ENCODE results near the gene CUL2.
"Not testable (repeated sequence)": the region's sequence is repeated elsewhere in the genome, so short reads cannot be mapped to it uniquely, and the experiment has no call there.

Gene CUL2

DNA sequence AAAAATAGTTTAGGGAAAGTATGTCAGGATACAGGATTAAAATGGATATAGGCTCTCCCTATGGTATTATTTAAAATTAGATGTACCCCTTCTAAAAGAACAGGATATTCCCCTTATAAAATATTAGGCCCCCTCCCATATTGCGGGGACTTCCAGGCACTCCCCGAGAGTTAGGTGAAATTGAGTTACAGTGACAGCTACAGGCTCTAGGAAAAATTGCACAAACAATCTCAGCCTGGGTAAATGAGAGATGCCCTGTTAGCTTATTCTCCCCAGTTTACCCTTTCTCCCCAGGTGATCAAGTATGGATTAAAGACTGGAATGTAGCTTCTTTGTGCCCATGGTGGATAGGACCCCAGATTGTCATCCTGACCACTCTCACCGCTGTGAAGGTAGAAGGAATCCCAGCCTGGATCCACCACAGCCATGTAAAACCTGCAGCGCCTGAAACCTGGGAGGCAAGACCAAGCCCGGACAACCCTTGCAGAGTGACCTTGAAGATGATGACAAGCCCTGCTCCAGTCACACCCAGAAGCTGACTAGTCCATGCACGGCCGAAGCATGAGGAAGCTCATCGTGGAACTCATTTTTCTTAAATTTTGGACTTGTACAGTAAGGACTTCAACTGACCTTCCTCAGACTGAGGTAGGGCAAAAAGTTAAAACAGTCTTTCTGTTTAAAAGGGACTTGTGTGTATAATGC is 115.6 kb downstream of the CUL2 start:
- DNase-seq: not testable (repeated sequence)

DNA sequence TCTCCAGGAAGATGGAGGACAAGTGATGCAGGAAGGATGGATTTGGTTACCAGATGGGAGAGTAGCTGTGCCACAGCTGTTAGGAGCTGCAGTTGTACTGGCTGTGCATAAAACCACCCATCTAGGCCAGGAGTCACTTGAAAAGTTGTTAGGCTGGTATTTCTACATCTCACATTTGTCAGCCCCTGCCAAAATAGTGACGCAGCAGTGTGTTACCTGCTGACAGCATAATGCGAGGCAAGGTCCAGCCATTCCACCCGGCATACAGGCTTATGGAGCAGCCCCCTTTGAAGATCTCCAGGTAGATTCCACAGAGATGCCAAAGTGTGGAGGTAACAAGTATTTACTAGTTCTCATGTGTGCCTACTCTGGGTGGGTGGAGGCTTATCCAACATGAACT is 116.4 kb downstream of the CUL2 start:
- DNase-seq: not testable (repeated sequence)

DNA sequence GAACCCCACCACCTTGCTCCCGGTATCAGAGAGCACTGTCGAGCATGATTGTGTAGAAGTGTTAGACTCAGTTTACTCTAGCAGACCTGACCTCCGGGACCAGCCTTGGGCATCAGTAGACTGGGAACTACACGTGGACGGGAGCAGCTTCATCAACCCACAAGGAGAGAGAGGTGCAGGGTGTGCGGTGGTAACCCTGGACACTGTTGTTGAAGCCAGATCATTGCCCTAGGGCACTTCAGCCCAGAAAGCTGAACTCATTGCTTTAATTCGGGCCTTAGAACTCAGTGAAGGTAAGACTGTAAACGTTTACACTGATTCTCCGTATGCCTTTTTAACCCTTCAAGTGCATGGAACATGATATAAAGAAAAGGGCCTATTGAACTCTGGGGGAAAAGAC is 117.0 kb downstream of the CUL2 start:
- DNase-seq: not testable (repeated sequence)

DNA sequence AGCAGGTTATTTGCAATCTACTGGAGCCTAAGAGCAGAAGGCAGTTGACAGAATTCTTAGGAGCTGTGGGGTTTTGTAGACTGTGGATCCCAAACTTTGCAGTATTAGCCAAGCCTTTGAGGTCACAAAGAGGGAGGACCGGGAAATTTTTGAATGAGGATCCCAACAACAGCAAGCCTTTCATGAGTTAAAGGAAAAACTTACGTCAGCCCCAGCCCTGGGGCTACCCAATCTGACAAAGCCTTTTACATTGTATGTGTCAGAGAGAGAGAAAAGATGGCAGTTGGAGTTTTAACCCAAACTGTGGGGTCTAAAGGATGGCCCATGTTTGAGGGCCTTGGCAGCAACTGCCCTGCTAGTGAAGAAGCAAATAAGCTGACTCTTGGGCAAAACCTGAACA is 117.5 kb downstream of the CUL2 start:
- DNase-seq: not testable (repeated sequence)

DNA sequence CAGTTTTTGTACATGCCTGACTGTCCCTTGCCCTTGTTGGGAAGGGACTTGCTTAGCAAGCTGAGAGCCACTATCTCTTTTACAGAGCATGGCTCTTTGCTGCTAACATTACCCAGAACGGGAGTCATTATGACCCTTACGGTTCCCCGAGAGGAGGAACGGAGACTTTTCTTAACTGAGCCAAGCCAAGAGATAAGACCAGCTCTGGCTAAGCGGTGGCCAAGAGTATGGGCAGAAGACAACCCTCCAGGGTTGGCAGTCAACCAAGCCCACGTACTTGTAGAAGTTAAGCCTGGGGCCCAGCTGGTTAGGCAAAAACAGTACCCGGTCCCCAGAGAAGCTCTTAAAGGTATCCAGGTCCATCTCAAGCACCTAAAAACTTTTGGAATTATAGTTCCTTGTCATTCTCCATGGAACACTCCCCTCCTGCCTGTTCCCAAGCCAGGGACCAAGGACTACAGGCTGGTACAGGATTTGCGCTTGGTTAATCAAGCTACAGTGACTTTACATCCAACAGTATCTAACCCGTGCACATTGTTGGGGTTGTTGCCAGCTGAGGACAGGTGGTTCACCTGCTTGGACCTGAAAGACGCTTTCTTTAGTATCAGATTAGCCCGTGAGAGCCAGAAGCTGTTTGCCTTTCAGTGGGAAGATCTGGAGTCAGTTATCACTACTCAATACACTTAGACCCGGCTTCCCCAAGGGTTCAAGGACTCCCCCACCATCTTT is 118.4 kb downstream of the CUL2 start:
- DNase-seq: not testable (repeated sequence)

DNA sequence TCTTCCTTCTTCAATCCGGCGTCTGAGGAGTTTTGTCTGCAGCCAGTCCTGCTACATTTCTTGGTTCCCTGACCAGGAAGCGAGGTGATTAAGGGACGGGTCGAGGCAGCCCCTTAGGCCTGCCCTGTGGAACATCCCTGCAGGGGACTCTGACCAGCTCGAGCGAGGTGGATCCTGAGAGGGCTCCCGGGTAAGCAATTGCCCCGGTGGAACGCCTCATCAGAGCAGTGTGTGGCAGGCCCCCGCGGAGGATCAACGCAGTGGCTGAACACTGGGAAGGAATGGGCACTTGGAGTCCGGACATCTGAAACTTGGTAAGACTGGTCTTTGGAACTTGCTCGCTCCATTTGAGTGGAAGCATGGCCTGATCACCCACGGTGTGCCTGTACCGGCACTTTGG is 121.0 kb downstream of the CUL2 start:
- no peak for DNase-seq

DNA sequence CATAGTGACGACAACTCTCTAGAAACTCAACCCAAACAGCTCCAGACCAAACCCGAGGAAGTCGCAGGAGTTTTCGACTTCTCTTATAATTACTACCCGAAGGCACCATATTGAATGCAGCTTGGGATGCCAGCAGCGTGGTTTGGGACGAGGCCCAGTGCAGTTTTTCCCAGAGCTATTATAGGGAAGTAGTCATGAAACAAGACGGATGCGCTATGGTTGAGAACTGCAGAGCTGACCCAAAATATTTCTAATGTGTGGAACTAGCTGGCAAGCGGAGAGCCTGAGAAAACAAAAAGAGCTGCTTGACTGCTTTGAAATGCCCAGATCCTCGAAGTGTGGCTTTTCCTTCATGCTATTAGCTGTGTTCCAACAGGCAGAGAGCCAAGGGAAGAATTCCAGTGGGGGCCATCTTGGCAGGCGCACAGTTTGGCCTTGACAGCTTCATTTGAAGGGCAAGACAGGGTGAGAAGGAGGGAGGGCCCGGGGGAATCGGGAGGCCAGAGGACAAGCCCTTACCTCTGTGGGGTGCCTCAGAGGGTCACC is 122.7 kb downstream of the CUL2 start:
- no peak for DNase-seq

DNA sequence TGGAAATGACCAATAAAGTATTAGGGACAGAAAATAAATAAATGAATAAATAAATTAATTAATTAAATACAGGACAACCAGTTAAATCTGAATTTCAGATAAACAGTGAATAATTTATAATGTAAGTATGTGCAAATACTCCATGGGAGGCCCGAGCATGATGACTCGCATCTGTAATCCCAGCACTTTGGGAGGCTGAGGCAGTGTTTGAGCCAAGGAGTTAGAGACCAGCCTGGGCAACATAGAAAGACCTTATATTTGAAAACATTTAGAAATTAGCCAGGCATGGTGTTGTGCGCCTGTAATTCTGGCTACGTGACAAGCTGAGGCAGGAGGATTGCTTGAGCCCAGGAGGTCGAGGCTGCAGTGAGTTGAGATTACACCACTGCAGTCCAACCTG is 123.7 kb downstream of the CUL2 start:
- DNase-seq: no peak

DNA sequence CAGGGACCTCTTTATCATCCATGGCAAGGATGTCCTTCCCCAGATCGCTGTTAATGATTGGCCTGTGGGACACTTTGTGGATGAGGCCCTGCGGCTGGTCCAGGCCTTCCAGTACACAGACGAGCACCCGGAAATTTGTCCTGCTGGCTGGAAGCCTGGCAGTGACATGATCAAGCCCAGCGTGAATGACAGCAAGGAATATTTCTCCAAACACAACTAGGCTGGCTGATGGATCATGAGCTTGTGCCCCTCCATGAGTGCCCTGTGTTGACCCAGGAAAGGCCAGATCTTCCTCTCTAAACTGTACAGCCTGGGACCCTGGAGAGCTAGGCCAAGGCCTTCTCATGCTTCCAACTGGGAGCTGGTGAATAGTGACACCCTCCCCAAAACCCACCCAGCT is 124.1 kb downstream of the CUL2 start:
- no peak for DNase-seq

DNA sequence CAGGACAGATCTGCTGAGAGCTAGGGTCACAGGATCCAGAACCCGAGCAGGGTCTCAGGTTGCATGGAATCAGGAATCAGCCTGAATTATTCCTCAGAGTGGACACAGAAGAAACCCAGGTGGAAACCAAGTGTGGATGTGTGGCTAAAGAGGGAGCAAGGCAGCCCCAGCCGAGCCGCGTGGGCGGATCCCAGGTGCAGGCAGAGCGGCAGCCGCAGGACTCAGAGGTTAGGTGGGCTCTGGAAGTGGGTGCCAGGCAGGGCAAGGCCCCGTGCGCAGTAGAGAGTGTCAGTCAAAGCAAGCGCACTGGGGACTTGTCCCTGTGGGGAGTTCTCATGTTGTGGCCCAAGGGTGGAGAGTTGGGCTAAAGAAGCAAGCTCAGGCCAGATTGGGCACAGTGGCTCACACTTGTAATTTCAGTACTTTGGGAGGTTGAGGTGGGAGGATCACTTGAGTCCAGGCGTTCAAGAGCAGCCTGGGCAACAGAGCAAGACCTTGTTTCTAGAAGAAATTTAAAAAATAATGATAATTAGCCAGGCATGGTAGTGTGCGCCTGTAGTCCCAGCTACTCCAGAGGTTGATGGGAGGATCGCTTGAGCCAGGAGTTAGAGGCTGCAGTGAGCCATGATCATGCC is 125.9 kb downstream of the CUL2 start:
- DNase-seq: no peak

DNA sequence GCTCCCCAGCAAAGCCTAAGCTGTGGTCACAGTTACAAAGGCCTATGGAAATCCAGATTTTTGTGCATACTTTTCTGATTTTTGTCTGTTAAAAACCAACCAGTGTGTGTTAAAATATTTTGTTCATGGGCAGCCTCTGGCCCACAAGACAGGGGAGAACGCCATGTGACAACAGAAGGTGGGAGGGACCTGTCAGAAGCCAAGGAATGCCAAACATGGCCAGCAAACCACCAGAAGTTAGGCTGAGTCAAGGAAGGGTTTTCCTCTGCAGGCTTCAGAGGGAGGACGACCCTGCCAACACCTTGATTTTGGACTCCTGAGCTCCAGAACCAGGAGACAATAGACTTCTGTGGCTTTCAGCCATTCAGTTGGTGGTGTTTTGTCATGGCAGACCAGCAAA is 127.3 kb downstream of the CUL2 start:
- DNase-seq: no peak

DNA sequence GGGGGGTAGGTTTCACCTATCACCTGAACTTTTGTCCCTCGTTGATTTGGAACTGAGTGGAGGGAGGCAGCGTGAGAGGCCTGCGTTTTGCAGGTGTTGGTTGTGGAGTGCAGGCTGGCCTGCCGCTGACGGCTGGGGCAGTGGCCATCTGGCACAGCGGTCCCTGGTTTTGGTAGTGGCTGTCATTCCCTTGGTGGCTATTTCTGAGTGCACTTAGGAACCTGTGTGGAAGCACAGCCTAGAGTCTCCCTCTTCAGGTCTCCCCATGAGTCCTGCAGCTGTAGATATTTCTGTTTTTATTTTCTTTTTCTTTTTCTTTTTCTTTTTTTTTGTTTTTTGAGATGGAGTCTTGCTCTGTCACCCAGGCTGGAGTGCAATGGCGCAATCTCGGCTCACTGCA is 129.2 kb downstream of the CUL2 start:
- DNase-seq: no peak

DNA sequence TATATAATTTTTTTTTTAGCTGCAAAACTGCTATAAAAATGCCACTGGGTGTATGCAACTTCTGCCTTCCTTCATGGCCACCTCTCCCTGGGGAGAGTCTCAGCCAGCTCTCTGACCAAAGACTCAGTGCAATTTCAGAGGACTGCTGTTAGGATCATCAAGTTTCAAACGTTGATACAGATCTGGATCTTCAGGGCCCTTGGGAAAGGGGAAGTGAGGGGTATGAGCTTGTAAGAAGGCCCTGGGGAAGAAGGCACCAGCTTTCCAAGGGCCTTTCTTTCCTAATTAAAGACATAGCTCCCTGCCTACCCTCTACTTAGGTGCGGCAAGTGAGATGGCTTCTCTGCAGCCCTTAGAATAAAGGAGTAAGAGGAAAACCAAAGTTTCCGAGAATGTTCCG is 130.4 kb downstream of the CUL2 start:
- DNase-seq: no peak

DNA sequence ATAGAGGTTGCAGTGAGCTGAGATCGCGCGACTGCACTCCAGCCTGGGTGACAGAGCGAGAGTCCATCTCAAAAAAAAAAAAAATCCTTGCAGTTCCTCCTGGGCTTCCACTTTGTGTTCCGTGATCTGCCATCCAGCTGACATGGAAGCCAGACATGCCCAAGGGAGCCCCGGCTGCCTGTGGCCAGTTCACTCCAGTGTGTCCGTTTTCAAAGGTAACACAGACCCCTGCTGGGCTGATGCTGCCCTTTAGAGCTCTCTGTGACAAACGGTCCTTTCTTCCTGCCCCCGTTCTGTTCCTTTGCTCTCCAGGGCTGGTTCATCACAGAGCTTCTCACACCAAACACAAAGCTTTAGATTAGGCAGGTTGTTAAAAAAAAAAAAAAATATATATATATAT is 130.8 kb downstream of the CUL2 start:
- DNase-seq: no peak
